ENCODE results near the gene TMPRSS7.
A peak's percentile ranks its signal among the peaks of the same experiment; 100 is the strongest.

DNA sequence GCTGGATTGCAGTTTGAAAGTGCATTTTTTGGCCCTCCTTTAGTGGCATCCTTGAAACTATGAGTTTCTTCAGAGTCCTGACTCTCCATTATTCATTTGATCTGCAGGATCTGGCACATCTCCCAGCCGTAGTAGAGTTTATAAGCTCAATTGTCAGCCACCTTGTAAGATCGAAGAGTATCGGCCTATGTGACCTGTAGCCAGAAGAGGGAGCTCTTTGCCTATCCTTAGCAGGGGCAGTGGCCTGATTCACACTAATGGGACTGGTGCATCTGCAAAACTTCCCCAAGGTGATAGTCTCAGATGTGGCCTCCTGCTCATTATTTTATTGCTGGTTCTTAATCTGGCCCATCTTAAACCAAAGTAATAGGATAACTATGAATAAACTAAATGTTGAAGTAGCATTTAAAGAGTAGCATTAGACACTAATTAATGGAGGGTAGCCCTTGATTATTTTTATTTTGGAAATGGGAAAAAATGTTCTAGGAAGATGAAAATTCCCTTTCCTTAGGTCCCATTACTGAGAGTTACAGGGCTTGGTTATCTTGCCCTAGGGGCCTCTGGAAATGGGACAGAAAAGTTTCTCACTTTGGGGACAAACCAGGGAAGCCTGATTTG is 77.4 kb downstream of the TMPRSS7 start:
- TF ChIP-seq, protein P1, sequence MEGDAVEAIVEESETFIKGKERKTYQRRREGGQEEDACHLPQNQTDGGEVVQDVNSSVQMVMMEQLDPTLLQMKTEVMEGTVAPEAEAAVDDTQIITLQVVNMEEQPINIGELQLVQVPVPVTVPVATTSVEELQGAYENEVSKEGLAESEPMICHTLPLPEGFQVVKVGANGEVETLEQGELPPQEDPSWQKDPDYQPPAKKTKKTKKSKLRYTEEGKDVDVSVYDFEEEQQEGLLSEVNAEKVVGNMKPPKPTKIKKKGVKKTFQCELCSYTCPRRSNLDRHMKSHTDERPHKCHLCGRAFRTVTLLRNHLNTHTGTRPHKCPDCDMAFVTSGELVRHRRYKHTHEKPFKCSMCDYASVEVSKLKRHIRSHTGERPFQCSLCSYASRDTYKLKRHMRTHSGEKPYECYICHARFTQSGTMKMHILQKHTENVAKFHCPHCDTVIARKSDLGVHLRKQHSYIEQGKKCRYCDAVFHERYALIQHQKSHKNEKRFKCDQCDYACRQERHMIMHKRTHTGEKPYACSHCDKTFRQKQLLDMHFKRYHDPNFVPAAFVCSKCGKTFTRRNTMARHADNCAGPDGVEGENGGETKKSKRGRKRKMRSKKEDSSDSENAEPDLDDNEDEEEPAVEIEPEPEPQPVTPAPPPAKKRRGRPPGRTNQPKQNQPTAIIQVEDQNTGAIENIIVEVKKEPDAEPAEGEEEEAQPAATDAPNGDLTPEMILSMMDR (IDR thresholded peaks at IDR 0.05): peak; percentile 28 to 52 (median 39)
- TF ChIP-seq POLR2A (IDR thresholded peaks at IDR 0.05): no peak
